Suprapubic skin (tissue), 4 donors: ENCODE measurements around the gene ATM. TPM values are rescaled to one million over a fixed set of nuclear protein-coding genes. Genes with fewer than 3 reads are reported as not detected.
"Not testable (repeated sequence)": the region's sequence is repeated elsewhere in the genome, so short reads cannot be mapped to it uniquely, and the experiment has no call there.

Experiments used
- DNase-seq, 2 donors: peaks; one replicate each; pipeline ENCODE4 v3.0.0-alpha.2; 2019; ENCODE audit warnings: low spot score in 2 of 2
- H3K27ac ChIP-seq: fragments of 200-600 bp; sonication (generic); one replicate; pipeline ENCODE4 v1.5.1; 2019
- H3K27me3 ChIP-seq: fragments of 200-600 bp; sonication (generic); one replicate; pipeline ENCODE4 v1.5.1; 2019
- H3K36me3 ChIP-seq: fragments of 200-600 bp; sonication (generic); one replicate; pipeline ENCODE4 v1.5.1; 2019
- H3K4me1 ChIP-seq: fragments of 200-600 bp; sonication (generic); one replicate; pipeline ENCODE4 v1.5.1; 2019
- H3K4me3 ChIP-seq: fragments of 200-600 bp; sonication (generic); one replicate; pipeline ENCODE4 v1.5.1; 2019; ENCODE audit warnings: mild to moderate bottlenecking
- H3K9me3 ChIP-seq: fragments of 200-600 bp; sonication (generic); one replicate; pipeline ENCODE4 v1.5.1; 2019
- CTCF ChIP-seq, 2 donors: fragments of 200-600 bp in 1 of 2; fragments of 450-650 bp in 1 of 2; sonication (generic) in 1 of 2; IDR thresholded peaks; one replicate each; pipeline ENCODE4 v1.5.1; 2016 to 2019; ENCODE audit warnings: antibody characterized with exemption in 2 of 2, mild to moderate bottlenecking in 1 of 2, moderate library complexity in 1 of 2
- EP300 ChIP-seq: sonication (generic); formaldehyde crosslinking; IDR thresholded peaks from one replicate; pipeline ENCODE4 v1.6.1; 2017; ENCODE audit warnings: antibody characterized with exemption
- POLR2A ChIP-seq, 2 donors: fragments of 450-650 bp; IDR thresholded peaks; one replicate each; pipeline ENCODE4 v1.6.1; 2017; ENCODE audit warnings: antibody characterized with exemption in 2 of 2, mild to moderate bottlenecking in 2 of 2, moderate library complexity in 2 of 2
- POLR2AphosphoS5 ChIP-seq, 3 donors: sonication (generic); formaldehyde crosslinking; IDR thresholded peaks; one replicate each; pipeline ENCODE4 v1.6.1; 2017; ENCODE audit warnings: antibody characterized with exemption in 3 of 3
- WGBS: methylation state at CpG from one replicate; pipeline ENCODE4 v1.1.5; 2018; 5-methylcytosine and 5-hydroxymethylcytosine counted together
- total RNA-seq, 4 donors: library from RNA; depleted of rRNA; stranded (reverse); fragments of >200 nt; gene quantifications; one replicate each; pipeline ENCODE4 v1.1.0, GENCODE V29; 2016

Gene ATM
- total RNA-seq, 4 donors from 2014 or later, result 17.5 to 76.4 (median 34.2) TPM

GRCh38 chr11:108370990-108371389, 148.1 kb downstream of the ATM start:
- TF ChIP-seq POLR2A (IDR thresholded peaks at IDR 0.05), result no peak
- TF ChIP-seq CTCF (IDR thresholded peaks at IDR 0.05), result no peak
- no peak for TF ChIP-seq POLR2AphosphoS5 (IDR thresholded peaks at IDR 0.05)
- TF ChIP-seq EP300, result no peak
- Histone ChIP-seq H3K27me3 (no peaks in the 10 kb centered on the region), H3K9me3 (no peaks in the 10 kb centered on the region), H3K4me1 (no peaks in the 10 kb centered on the region), H3K36me3 (peaks cover 4% of the 10 kb centered on the region), H3K4me3 (no peak overlapping the region), H3K27ac (no peak overlapping the region)
- no peak for DNase-seq
- WGBS, result 74% methylated on average over 5 of the region's 5 CpGs

- not testable (repeated sequence) for H3K36me3 ChIP-seq, H3K4me1 ChIP-seq, H3K9me3 ChIP-seq, H3K27ac ChIP-seq, H3K27me3 ChIP-seq, DNase-seq, H3K4me3 ChIP-seq
- 91% methylated on average over 23 of the region's 24 CpGs for WGBS
Observed at GRCh38 chr11:108373505-108373904, 150.6 kb downstream of the ATM start.

- Histone ChIP-seq H3K9me3 (no peaks in the 10 kb centered on the region), H3K27me3 (no peaks in the 10 kb centered on the region), H3K4me1 (no peaks in the 10 kb centered on the region), H3K36me3 (no peaks in the 10 kb centered on the region), H3K27ac (no peak overlapping the region), H3K4me3 (no peak overlapping the region)
- 81% methylated on average over 5 of the region's 5 CpGs for WGBS
- TF ChIP-seq POLR2A (IDR thresholded peaks at IDR 0.05) (no peak), POLR2AphosphoS5 (IDR thresholded peaks at IDR 0.05) (no peak), EP300 (no peak), CTCF (IDR thresholded peaks at IDR 0.05) (no peak)
- DNase-seq, result no peak
Observed at GRCh38 chr11:108388576-108388975, 165.7 kb downstream of the ATM start.

- no peaks in the 10 kb centered on the region for H3K36me3 ChIP-seq
- TF ChIP-seq POLR2AphosphoS5 (IDR thresholded peaks at IDR 0.05) (no peak), EP300 (no peak), CTCF (IDR thresholded peaks at IDR 0.05) (no peak), POLR2A (IDR thresholded peaks at IDR 0.05) (no peak)
- H3K4me1 ChIP-seq, result no peaks in the 10 kb centered on the region
- no peak overlapping the region for H3K27ac ChIP-seq
- no peaks in the 10 kb centered on the region for H3K27me3 ChIP-seq
- no peak for DNase-seq
- WGBS, result 91% methylated on average over 1 of the region's 1 CpG
- H3K4me3 ChIP-seq, result no peak overlapping the region
- H3K9me3 ChIP-seq, result no peaks in the 10 kb centered on the region
Observed at GRCh38 chr11:108392353-108392752, 169.5 kb downstream of the ATM start.

- H3K36me3 ChIP-seq, result no peaks in the 10 kb centered on the region
- H3K27ac ChIP-seq, result no peak overlapping the region
- 51% methylated on average over 1 of the region's 1 CpG for WGBS
- no peak for TF ChIP-seq EP300
- no peak for TF ChIP-seq CTCF (IDR thresholded peaks at IDR 0.05)
- no peak for TF ChIP-seq POLR2AphosphoS5 (IDR thresholded peaks at IDR 0.05)
- no peak for TF ChIP-seq POLR2A (IDR thresholded peaks at IDR 0.05)
- no peak for DNase-seq
- no peak overlapping the region for H3K4me3 ChIP-seq
- no peaks in the 10 kb centered on the region for H3K27me3 ChIP-seq
- no peaks in the 10 kb centered on the region for H3K4me1 ChIP-seq
- no peaks in the 10 kb centered on the region for H3K9me3 ChIP-seq
Observed at GRCh38 chr11:108393046-108393445, 170.2 kb downstream of the ATM start.

- Histone ChIP-seq H3K4me1 (no peaks in the 10 kb centered on the region), H3K9me3 (no peaks in the 10 kb centered on the region), H3K27me3 (no peaks in the 10 kb centered on the region), H3K27ac (no peak overlapping the region), H3K36me3 (no peaks in the 10 kb centered on the region), H3K4me3 (no peak overlapping the region)
- WGBS, result 89% methylated on average over 4 of the region's 4 CpGs
- no peak for DNase-seq
- TF ChIP-seq POLR2A (IDR thresholded peaks at IDR 0.05) (no peak), EP300 (no peak), CTCF (IDR thresholded peaks at IDR 0.05) (no peak), POLR2AphosphoS5 (IDR thresholded peaks at IDR 0.05) (no peak)
Observed at GRCh38 chr11:108394744-108395284, 171.9 kb downstream of the ATM start.

- H3K27ac ChIP-seq, H3K4me1 ChIP-seq, H3K4me3 ChIP-seq, H3K27me3 ChIP-seq, DNase-seq, H3K36me3 ChIP-seq, H3K9me3 ChIP-seq: not testable (repeated sequence)
- 92% methylated on average over 6 of the region's 6 CpGs for WGBS
Observed at GRCh38 chr11:108396672-108397071, 173.8 kb downstream of the ATM start.
